Endometrium (tissue), 2 donors: ENCODE measurements around the gene DNAJC22.

Experiments
- FAIRE-seq: peaks from 2 replicates; lab custom pipeline; 2012; peaks lifted over from hg19 to GRCh38; lab: Jason Lieb, UNC
- donor health status: control.
- donor health status: control.

Gene DNAJC22

GRCh38 chr12:49345051-49345824, 1.4 kb upstream of the DNAJC22 start:
- no peak for FAIRE-seq

GRCh38 chr12:49345825-49346658, 646 bp upstream of the DNAJC22 start:
- FAIRE-seq: no peak

GRCh38 chr12:49347311-49348193, 864 bp downstream of the DNAJC22 start:
- no peak for FAIRE-seq

GRCh38 chr12:49348781-49349180, 2.1 kb downstream of the DNAJC22 start:
- FAIRE-seq: no peak

- FAIRE-seq: no peak
Measured at GRCh38 chr12:49349266-49349665, 2.6 kb downstream of the DNAJC22 start.

GRCh38 chr12:49352351-49352750, 5.7 kb downstream of the DNAJC22 start:
- no peak for FAIRE-seq

- no peak for FAIRE-seq
Measured at GRCh38 chr12:49355913-49356312, 9.2 kb downstream of the DNAJC22 start.

GRCh38 chr12:49357103-49357678, 10.5 kb downstream of the DNAJC22 start:
- no peak for FAIRE-seq

- FAIRE-seq: no peak
Measured at GRCh38 chr12:49358483-49359141, 11.9 kb downstream of the DNAJC22 start.

GRCh38 chr12:49359671-49360070, 13.0 kb downstream of the DNAJC22 start:
- no peak for FAIRE-seq

- no peak for FAIRE-seq
Measured at GRCh38 chr12:49362077-49362476, 15.4 kb downstream of the DNAJC22 start.

GRCh38 chr12:49364989-49365388, 18.3 kb downstream of the DNAJC22 start:
- no peak for FAIRE-seq

- no peak for FAIRE-seq
Measured at GRCh38 chr12:49365542-49365941, 18.9 kb downstream of the DNAJC22 start.

- FAIRE-seq: no peak
Measured at GRCh38 chr12:49366096-49366651, 19.5 kb downstream of the DNAJC22 start.

- FAIRE-seq: no peak
Measured at GRCh38 chr12:49366652-49367380, 20.1 kb downstream of the DNAJC22 start.

- FAIRE-seq: no peak
Measured at GRCh38 chr12:49367381-49368239, 20.9 kb downstream of the DNAJC22 start, which contains the start of gene SPATS2. TSS of gene SPATS2 (plus strand) at chr12:49367462. CDS start at chr12:49461013, 93,551 bp downstream.

- FAIRE-seq: no peak
Measured at GRCh38 chr12:49368240-49368600, 21.5 kb downstream of the DNAJC22 start.

- no peak for FAIRE-seq
Measured at GRCh38 chr12:49369411-49370145, 22.9 kb downstream of the DNAJC22 start.

- FAIRE-seq: no peak
Measured at GRCh38 chr12:49370539-49370938, 23.9 kb downstream of the DNAJC22 start.
